ENCODE measurements around the gene CCDC34. TPM values are rescaled to one million over a fixed set of nuclear protein-coding genes. Genes with fewer than 3 reads are reported as not detected.
"Not testable (repeated sequence)": the region's sequence is repeated elsewhere in the genome, so short reads cannot be mapped to it uniquely, and the experiment has no call there.

CCDC34 gene
- polyA plus RNA-seq, 3 donors: 29.5 to 39.4 (median 34.7) TPM

DNA sequence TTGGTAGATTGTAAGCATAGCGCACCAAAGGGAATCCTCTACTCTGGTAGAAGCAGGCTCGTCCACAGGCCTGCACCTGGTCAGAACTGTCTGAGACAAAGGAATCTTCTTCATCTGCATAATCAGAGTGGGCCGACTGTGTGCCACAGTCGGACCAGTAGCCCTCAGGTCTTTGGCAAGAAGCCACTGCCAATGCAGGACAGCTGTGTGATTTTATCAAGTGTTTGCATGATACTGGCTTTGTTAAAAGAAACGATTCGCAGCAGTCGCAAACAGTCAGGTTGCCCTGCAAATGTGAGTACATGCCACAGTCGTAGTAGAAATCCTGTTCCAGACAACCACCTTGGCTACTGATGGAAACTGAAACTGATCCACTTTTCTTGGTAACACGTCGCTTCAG lies 4.9 kb upstream of the CCDC34 start:
- no peak for DNase-seq (ENCODE audit: low read depth in 3 of 3, low spot score in 2 of 3)

DNA sequence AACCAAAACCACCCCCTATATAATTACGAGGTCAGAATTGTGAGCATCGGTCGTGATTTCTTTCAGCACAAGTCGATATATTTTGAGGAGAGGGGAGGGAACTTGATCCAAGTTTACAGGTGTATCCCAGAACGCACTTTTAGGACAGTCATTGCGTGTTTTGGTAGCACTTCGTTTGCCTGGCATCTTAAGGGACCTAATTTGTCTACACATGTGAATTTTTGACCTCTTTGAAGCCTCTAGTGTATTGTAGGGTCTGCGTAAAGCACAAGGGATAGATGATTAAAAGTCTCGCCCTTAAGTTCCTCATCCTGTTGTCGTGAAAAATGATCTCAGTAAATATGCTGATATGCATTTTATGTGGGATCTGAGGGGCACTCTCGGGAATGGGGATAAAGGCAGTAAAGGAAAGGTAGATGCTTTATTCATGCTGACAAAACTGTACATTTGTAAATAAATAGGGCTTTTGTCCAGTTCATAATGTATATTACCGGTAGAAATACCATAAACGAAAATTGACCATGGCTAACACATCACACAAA lies 632 bp upstream of the CCDC34 start:
- DNase-seq (ENCODE audit: low read depth in 3 of 3, low spot score in 2 of 3): no peak

DNA sequence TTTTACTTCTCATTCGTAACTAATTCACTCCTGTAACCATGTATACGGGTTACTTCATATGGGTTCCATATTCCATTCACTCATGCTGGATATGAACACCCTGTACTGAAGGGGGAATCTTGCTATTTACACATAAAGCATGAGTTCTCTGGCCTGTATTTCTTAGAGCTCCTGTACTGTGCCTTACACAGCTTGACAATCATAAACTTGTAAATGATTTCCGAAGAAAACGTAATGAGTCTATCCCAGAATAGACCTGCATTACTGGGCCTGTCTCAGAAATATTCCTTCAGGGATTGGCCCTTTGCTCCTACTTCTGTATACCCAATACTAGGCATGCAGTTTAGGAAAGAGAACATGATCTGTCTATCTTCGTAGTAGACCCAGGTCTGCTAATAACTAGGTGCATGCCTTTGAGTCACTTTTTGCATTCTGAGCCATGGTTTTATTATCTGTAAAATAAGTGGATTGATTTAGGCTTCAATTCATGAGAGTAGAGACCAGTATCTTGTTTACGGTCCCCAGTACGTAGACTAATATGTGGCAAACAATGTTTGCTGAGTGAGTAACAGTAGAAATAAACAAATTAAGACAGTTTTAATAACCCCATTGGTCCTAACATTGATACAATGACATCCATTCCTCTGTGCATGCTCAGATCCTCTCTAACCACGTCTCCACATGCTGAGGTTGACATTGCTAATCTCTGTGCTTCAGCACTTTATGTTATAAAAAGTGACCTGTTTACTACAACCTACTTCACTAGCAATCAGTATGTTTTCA lies 1.2 kb downstream of the CCDC34 start:
- DNase-seq (ENCODE audit: low read depth in 3 of 3, low spot score in 2 of 3): no peak

DNA sequence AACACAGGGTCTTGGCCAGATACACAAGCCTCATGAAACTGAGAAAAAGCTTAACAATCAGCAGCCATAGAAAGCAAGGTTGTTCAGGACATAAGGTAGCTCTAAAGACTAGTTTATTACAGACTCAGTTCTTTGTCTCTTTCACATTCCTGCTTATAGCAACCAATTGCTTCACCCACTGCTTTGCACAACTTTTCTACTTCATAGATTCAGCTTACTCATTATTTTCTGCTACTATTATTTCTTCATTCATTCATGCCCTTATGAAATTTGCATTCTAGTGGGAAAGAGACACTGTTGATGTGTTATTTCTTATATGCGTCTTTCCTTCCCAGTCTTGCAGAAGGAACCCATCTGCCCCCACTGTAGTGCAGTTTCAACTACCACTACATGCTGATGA lies 4.7 kb downstream of the CCDC34 start:
- no peak for DNase-seq (ENCODE audit: low read depth in 3 of 3, low spot score in 2 of 3)

DNA sequence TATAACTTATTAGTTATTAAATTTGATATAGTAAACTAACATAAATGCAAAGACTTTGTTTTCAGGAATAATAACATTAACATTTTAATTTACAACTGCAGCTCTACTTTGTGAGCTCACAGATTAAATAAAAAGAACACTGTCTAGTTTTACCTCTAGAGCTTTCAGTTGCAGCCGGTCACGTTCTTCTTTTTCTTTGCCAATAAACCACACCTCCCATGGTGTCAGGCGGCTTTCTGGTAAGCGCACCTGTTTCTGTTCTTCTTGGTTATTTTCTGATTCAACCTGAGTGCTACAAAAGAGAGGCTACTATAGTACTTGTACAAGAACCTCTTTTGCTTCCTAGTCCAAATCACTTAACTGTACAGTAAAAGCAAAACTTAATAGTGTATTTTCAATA lies 5.8 kb downstream of the CCDC34 start:
- DNase-seq (ENCODE audit: low read depth in 3 of 3, low spot score in 2 of 3): no peak

DNA sequence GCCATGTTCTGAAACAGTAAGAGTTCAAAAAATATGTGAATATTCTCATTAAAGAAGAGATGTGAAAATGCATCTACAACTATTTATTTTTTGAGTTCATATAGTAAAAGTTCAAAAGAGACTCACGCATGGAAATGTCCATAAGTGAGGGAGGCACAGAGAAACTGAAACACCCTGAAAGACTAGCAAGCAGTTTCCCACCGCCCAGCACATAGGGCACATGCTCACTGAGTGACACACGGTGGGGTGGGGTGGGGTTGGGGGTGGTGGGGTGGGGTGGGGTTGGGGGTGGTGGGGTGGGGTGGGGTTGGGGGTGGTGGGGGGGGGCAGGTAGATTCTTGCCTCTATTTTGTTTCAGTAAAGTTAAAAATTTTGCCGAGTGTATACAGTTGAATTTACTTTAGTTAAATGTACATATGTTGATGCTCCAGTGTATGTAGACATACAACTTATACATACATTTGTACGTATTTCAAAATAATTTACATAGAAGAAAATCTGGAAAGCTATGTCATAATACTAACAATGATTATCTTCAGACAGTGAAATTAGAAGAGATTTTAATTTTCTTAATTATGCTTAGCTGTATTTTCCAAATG lies 6.3 kb downstream of the CCDC34 start:
- no peak for DNase-seq (ENCODE audit: low read depth in 3 of 3, low spot score in 2 of 3)

DNA sequence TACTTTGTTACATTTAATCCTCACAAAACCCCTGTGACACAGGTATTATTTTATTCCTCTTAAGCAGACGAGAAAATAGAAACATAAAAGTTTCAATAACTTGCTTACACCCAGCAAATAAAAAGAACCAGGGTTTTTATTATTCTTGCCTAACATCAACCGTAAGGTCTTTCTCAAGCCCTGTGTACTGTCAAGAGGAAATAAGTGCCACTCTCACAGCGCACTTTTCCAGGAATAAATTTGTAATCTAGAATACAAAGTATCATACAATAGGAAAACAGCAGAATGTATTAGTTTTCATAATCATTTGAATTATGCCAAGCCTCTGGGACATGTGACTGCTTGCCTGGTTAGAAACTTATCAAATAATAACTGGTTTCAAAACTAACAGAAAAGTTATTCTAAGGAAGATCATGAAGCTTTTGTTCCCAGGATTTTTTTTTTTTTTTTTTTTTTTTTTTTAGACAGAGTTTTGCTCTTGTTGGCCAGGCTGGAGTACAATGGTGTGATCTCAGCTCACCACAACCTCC lies 7.4 kb downstream of the CCDC34 start:
- DNase-seq (ENCODE audit: low read depth in 3 of 3, low spot score in 2 of 3): no peak

DNA sequence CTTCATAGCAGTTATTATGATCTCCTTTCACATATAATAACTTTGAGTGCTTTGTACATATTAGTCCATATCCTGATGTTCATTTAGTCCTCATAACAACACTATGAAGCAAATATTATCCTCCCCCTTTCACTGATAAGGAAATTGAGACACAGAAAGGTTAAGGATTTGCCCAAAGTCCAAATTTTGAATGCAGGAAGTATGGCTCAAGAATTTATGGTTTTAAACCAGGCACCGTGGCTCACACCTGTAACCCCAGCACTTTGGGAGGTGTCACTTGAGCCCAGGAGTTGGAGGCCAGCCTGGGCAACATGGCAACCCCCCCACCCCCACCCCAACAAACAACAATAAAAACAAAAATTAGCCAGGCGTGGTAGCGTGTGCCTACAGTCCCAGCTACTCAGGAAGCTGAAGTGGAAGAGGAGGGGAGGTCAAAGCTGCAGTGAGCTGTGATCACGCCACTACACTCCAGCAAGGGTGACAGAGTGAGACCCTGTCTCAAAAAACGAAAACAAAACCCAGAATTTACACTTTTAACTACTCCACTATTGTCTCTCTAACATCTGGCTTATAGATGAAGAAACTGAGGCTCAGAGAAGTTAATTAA lies 8.6 kb downstream of the CCDC34 start:
- DNase-seq (ENCODE audit: low read depth in 3 of 3, low spot score in 2 of 3): no peak

DNA sequence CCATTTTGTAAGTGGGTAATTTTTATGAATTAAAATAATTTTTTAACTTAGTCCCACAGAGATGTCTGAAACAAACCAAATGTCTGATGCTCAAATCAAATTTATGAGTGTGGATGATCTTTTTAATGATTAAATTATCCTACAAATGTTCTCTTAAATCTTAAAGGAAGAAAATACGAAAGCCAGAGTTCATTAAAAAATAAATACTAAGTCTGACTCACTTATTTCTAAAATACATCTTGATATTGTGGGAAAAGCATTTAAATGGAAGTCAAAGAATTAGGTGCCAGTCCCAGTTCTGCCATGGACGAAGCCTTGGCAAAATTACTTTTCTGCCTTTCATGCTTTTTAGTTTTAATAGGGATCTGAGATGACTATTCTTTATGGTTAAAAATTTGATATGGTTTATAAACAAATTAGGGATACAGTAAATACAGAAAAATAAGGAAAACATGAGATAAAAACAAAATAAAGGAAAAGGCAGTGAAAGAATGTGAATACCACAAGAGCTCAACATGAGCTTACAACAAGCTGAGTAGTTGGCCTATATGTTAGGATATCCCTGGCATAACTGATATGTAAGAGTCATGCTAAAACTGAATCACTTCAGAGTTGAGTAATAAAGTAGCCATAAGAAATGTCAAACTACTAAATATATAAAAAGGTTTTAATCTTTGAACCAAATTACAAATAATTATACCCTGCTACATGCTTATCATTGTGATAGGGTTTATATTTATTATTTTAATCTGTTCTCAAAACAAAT lies 9.2 kb downstream of the CCDC34 start:
- no peak for DNase-seq (ENCODE audit: low read depth in 3 of 3, low spot score in 2 of 3)

DNA sequence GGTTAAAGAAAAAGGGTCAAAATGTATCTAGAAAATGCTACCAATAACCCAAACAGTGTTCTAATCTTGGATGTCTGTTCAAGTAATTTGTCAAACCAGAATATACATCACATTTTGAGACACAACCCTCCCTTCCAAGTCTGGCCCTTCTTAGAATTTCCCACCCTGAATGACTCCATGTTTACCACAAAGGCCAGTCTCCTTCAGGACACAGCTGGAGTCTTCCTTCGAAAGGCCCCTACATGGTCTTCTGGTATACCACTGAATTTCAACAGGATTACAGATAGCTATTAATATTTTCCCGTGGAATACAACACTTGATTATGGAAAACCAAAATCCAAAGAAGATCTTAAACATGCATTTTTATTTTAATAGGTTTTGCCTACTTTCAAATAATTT lies 10.2 kb downstream of the CCDC34 start:
- no peak for DNase-seq (ENCODE audit: low read depth in 3 of 3, low spot score in 2 of 3)

DNA sequence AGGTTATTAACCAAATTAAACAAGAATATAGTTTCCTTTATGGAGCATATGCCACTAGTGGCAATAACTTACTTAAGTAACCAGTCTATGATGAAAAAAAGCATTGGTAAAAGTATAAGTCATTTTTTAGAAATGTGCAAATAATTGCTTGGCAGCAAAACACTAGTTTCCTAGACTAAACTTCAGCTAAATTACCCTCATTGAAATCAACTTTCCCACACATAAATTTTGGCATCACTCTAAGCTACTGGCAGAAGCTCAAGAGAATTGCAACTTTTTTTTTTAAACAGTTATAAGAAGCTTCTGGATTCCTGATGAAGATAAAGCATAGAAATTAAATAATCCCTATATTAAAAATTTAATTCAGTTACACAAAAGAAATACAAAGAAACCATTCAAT lies 12.5 kb downstream of the CCDC34 start:
- DNase-seq (ENCODE audit: low read depth in 3 of 3, low spot score in 2 of 3): no peak

DNA sequence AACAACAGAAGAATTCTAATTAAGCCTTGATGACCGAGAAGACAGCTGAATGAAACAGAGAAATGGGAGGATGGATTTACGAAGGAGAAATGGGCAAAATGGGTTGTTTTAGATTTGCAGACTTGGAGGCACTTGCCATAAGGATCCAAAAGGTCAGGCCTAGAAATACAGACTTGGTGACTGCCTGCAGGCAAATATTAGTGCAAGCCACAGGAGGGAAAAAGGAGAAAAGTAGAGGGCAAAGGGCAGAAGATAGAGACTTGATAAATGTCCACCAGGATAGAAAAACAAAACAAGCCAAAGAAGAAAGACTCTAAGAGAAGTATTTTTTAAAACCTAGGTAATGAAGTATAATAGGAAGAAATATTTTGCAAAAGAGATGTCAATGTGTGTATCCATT lies 13.1 kb downstream of the CCDC34 start:
- DNase-seq (ENCODE audit: low read depth in 3 of 3, low spot score in 2 of 3): no peak

DNA sequence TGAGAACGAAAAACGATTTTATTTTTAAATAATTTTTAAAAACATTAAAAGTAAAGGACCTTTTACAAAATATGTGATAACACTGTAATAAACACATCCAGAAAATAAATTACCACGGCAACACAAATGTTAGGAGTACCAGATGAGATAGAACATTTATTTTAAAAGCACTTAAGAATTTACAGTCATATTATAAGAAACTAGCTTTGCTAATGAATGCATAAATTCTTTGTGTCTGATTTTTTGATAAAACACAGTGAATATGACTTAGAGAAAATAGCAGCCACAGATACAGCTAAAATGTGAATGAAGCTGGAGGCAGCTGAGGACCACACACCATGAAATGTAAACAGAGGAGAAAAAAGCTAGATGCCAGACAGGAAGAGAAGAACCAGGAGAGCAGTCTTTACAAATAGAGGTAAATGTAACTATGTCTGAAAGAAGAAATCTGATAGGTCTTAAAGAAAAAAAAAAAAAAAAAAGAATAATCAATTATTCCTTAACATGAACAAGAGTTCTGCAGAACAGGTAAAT lies 14.6 kb downstream of the CCDC34 start:
- DNase-seq (ENCODE audit: low read depth in 3 of 3, low spot score in 2 of 3): no peak

DNA sequence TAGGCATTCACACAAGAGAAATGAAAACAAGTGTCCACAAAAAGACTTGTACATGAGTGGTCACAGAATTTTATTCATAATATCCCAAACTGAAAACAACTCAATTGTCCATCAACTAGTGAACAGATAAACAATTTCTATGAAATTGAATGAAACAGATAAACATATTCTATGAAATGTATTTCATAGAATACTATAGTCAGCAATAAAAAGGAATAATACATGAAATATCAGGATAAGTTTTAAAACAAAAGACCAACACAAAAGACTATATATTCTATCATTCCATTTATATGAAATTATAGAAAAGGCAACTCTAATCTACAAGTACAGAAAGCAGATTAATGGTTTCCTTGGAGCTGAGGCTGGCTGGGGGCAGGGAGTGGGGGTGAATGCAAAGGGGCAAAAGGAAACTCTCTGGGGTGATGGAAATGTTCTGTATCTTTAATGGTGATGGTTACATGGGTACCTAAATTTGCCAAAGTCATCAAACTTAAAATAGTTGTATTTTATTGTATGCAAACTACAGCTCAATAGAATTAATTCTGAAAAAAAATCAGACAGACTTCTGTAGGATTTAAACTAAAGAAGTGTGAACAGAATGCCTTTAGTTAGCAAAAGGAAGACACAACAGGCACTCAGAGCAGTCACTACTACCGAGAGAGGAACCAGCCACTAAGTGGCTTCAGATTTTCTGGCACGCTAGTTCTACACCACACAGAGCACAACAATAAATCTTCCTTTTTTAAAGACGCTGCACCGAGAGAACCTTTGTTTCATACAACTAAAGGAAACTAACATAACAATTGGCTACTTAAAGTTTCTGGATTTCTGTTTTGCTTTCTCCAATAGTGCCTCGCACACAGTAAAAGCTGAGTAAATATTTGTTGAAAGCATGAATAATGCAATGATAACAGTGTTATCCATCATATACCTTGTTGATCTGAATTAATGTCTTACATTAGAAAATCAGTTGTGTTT lies 15.4 kb downstream of the CCDC34 start:
- DNase-seq (ENCODE audit: low read depth in 3 of 3, low spot score in 2 of 3): no peak

DNA sequence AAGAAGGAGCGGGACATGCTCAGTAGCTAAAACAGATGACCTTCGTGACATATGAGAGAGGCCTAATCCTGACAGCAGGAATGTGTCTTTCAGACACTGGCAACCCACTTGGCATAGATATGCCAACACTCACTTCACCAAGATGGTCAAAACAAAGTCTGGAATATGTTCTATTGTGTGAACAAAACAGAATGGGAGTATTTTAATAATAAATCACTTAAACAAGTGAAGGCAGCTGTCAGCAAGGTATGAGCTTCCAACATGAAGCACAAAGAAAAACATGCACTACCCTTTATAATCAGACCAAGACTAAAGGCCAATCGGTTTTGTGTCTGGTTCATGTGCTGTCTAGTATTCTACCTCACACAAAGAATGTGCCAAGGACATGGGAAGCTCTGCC lies 23.1 kb downstream of the CCDC34 start:
- DNase-seq (ENCODE audit: low read depth in 3 of 3, low spot score in 2 of 3): no peak

DNA sequence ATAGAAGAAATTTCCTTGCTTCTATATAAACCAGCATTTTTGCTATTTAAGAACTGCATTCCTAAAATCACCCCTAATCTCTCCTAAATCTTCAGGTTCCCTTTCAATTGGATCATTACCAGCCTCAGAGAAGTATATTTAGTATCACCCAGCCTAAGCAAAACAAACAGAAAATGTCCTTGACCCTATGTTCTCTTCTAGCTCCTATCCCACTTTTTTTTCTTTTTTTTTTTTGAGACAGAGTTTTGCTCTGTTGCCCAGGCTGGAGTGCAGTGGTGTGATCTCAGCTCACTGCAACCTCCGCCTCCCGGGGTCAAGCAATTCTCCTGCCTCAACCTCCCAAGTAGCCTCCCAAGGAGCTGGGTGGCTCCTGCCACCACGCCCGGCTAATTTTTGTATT lies 28.3 kb downstream of the CCDC34 start:
- DNase-seq (ENCODE audit: low read depth in 3 of 3, low spot score in 2 of 3): not testable (repeated sequence)

DNA sequence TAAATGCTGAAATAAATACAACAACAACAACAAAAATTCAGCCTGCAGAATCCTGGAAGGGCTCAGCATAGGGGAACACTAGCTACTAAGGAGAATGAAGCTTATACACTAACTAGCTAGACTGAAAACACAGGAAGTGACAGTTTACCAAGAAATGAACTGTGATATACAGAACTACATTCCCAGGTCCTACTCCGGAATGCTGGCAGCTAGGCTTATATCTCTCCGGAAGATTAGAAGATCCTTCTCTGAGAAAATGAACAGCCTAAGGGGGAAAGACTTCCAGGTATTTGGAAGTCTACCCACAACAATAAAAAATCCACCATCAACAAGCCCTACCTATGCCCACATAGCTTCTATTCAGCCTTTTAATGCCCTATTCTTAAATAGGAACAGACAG lies 31.0 kb downstream of the CCDC34 start:
- DNase-seq (ENCODE audit: low read depth in 3 of 3, low spot score in 2 of 3): no peak

DNA sequence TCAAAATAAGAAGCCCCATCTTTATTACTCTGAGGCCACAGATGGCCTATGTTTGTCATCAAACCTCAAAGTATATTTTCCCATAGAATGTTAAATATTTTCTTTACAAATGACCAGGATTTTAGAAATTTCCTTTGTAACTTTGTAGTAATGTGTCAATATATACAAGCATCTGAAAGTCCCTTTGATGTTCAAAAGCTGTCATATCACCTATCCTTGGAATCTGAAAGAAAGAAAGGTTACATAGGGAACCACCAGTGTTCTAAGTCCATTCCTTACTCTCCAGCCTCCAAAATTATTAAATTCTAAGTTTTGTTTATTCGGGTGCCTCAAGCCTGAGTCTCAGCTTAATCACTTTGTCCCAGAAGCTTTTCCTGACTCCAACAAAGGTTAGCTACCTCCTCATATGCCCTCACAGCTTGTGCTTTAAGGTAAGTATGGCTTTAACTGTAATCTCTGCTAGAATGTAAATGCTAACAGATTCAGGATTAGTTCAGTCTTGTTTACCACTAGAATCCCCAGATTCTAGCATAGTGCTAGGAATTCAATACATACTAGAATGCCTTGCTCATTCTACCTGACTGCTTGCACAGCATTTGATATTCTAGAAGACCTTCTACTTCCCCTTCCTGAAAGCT lies 32.3 kb downstream of the CCDC34 start:
- no peak for DNase-seq (ENCODE audit: low read depth in 3 of 3, low spot score in 2 of 3)
